Endothelial cell of umbilical vein (primary cell): ENCODE data around the gene COLQ.

ENCODE experiments used
- EZH2 ChIP-seq: IDR thresholded peaks from 2 replicates; pipeline ENCODE4 v1.6.1; 2012; ENCODE audit warnings: borderline replicate concordance, low read depth, mild to moderate bottlenecking, moderate library complexity, low read length, inconsistent platforms; ENCODE audit not compliant: severe bottlenecking
- POLR2A ChIP-seq: IDR thresholded peaks from 2 replicates; pipeline ENCODE4 v1.6.1; 2012; ENCODE audit warnings: low read depth, mild to moderate bottlenecking, control low read depth, low read length
- POLR2AphosphoS5 ChIP-seq: IDR thresholded peaks from 2 replicates; pipeline ENCODE4 v1.6.1; 2012; ENCODE audit warnings: low read depth, mild to moderate bottlenecking, control low read depth, low read length, moderate library complexity; ENCODE audit not compliant: insufficient read depth
- TF ChIP-seq, protein P1 (sequence below), 2 donors: IDR thresholded peaks; 1 replicate in 1 of 2; 2 replicates in 1 of 2; pipeline ENCODE4 v1.5.1; 2011; ENCODE audit warnings: low read length in 2 of 2, mild to moderate bottlenecking in 2 of 2, moderate library complexity in 2 of 2, control low read depth in 1 of 2, inconsistent platforms in 1 of 2, low read depth in 1 of 2; ENCODE audit not compliant: insufficient read depth in 1 of 2; ENCODE audit errors: extremely low read depth in 1 of 2
- TF ChIP-seq, protein P2 (sequence below): IDR thresholded peaks from 2 replicates; pipeline ENCODE4 v1.6.1; 2011; ENCODE audit not compliant: insufficient read depth, insufficient read length

DNA sequence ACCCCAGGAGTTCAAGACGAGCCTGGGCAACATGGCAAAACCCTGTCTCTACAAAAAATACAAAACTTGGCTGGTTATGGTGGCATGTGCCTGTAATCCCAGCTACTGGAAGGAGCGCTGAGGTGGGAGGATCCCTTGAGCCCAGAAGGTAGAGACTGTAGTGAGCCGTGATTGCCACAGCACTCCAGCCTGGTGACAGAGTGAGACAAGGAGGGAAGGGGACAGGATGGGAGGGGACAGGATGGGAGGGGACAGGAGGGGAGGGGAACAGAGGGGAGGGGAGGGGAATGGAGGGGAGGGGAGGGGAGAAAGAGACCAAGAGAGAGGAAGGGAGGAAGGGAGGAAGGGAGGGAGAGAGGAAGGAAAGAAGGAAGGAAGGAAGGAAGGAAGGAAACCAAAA, 11.0 kb downstream of the COLQ start:
- TF ChIP-seq POLR2AphosphoS5 (no peak), POLR2A (no peak), EZH2 (no peak)
- TF ChIP-seq, protein P1, sequence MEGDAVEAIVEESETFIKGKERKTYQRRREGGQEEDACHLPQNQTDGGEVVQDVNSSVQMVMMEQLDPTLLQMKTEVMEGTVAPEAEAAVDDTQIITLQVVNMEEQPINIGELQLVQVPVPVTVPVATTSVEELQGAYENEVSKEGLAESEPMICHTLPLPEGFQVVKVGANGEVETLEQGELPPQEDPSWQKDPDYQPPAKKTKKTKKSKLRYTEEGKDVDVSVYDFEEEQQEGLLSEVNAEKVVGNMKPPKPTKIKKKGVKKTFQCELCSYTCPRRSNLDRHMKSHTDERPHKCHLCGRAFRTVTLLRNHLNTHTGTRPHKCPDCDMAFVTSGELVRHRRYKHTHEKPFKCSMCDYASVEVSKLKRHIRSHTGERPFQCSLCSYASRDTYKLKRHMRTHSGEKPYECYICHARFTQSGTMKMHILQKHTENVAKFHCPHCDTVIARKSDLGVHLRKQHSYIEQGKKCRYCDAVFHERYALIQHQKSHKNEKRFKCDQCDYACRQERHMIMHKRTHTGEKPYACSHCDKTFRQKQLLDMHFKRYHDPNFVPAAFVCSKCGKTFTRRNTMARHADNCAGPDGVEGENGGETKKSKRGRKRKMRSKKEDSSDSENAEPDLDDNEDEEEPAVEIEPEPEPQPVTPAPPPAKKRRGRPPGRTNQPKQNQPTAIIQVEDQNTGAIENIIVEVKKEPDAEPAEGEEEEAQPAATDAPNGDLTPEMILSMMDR (IDR thresholded peaks at IDR 0.05; ENCODE audit: extremely low read depth in 1 of 2, insufficient read depth in 1 of 2, low read depth in 1 of 2, low read length in 2 of 2) = no peak
- TF ChIP-seq, protein P2, sequence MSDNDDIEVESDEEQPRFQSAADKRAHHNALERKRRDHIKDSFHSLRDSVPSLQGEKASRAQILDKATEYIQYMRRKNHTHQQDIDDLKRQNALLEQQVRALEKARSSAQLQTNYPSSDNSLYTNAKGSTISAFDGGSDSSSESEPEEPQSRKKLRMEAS = no peak
